Trophoblast cell (in vitro differentiated cells and primary cell): Measurements from ENCODE around the gene RAN.
"Not testable (repeated sequence)": the region's sequence is repeated elsewhere in the genome, so short reads cannot be mapped to it uniquely, and the experiment has no call there.

Experiments used
- DNase-seq, 2 donors: peaks; one replicate each; pipeline ENCODE4 v3.0.0-alpha.2; 2016
- H2AFZ ChIP-seq: 2 replicates; pipeline ENCODE4 v1.6.1; 2013; ENCODE audit warnings: low read length, moderate library complexity, mild to moderate bottlenecking; ENCODE audit not compliant: insufficient read depth, poor library complexity
- H2AK5ac ChIP-seq: 2 replicates; pipeline ENCODE4 v1.6.1; 2013; ENCODE audit warnings: mild to moderate bottlenecking, low read length
- H2BK120ac ChIP-seq: 2 replicates; pipeline ENCODE4 v1.6.1; 2013; ENCODE audit warnings: low read length, mild to moderate bottlenecking, moderate library complexity; ENCODE audit not compliant: insufficient read depth, poor library complexity
- H2BK12ac ChIP-seq: 2 replicates; pipeline ENCODE4 v1.6.1; 2013; ENCODE audit warnings: mild to moderate bottlenecking, low read length, moderate library complexity
- H2BK5ac ChIP-seq: 2 replicates; pipeline ENCODE4 v1.6.1; 2013; ENCODE audit warnings: low read length, low read depth, moderate library complexity, mild to moderate bottlenecking; ENCODE audit not compliant: poor library complexity
- H3K14ac ChIP-seq: 2 replicates; pipeline ENCODE4 v1.6.1; 2013; ENCODE audit warnings: mild to moderate bottlenecking, low read length
- H3K18ac ChIP-seq: 2 replicates; pipeline ENCODE4 v1.6.1; 2013; ENCODE audit warnings: mild to moderate bottlenecking, low read length
- H3K23ac ChIP-seq: 2 replicates; pipeline ENCODE4 v1.6.1; 2013; ENCODE audit warnings: low read length
- H3K27ac ChIP-seq: 2 replicates; pipeline ENCODE4 v1.5.1; 2013; ENCODE audit warnings: low read depth, mild to moderate bottlenecking, inconsistent platforms, low read length, moderate library complexity
- H3K27me3 ChIP-seq: 2 replicates; pipeline ENCODE4 v1.6.1; 2013; ENCODE audit warnings: inconsistent platforms, mild to moderate bottlenecking, low read length, moderate library complexity; ENCODE audit not compliant: insufficient read depth
- H3K36me3 ChIP-seq, 2 experiments: 1 replicate in 1 of 2; 2 replicates in 1 of 2; pipeline ENCODE4 v1.6.1; 2013; ENCODE audit warnings: low read length in 2 of 2, mild to moderate bottlenecking in 2 of 2, moderate library complexity in 1 of 2; ENCODE audit not compliant: insufficient read depth in 2 of 2, control insufficient read depth in 1 of 2
- H3K4ac ChIP-seq: 2 replicates; pipeline ENCODE4 v1.6.1; 2013; ENCODE audit warnings: low read depth, mild to moderate bottlenecking, low read length, moderate library complexity
- H3K4me1 ChIP-seq, 2 experiments: 1 replicate in 1 of 2; 2 replicates in 1 of 2; pipeline ENCODE4 v1.6.1; 2013; ENCODE audit warnings: low read length in 2 of 2, mild to moderate bottlenecking in 2 of 2, moderate library complexity in 1 of 2; ENCODE audit not compliant: insufficient read depth in 2 of 2, control insufficient read depth in 1 of 2
- H3K4me2 ChIP-seq: 2 replicates; pipeline ENCODE4 v1.6.1; 2013; ENCODE audit warnings: inconsistent platforms, mild to moderate bottlenecking, low read length, moderate library complexity
- H3K4me3 ChIP-seq: 2 replicates; pipeline ENCODE4 v1.5.1; 2013; ENCODE audit warnings: mild to moderate bottlenecking, low read depth, low read length, inconsistent platforms
- H3K79me1 ChIP-seq: one replicate; pipeline ENCODE4 v1.6.1; 2013; ENCODE audit warnings: low read length
- H3K79me2 ChIP-seq: 2 replicates; pipeline ENCODE4 v1.6.1; 2013; ENCODE audit warnings: low read length, mild to moderate bottlenecking; ENCODE audit not compliant: control insufficient read depth, insufficient read depth, poor library complexity
- H3K9ac ChIP-seq: 2 replicates; pipeline ENCODE4 v1.6.1; 2013; ENCODE audit warnings: mild to moderate bottlenecking, low read length
- H3K9me3 ChIP-seq: 2 replicates; pipeline ENCODE4 v1.6.1; 2013; ENCODE audit warnings: low read depth, mild to moderate bottlenecking, control low read depth, inconsistent platforms, low read length; ENCODE audit not compliant: insufficient read depth
- H4K12ac ChIP-seq: 2 replicates; pipeline ENCODE4 v1.6.1; 2013; ENCODE audit warnings: low read depth, mild to moderate bottlenecking, low read length, moderate library complexity
- H4K8ac ChIP-seq: 2 replicates; pipeline ENCODE4 v1.6.1; 2013; ENCODE audit warnings: low read depth, mild to moderate bottlenecking, low read length, moderate library complexity
- H4K91ac ChIP-seq: one replicate; pipeline ENCODE4 v1.6.1; 2013; ENCODE audit warnings: low read depth, mild to moderate bottlenecking, low read length, moderate library complexity
- WGBS: extraction: QIAGEN DNeasy Blood & Tissue Kit; methylation state at CpG from one replicate; pipeline ENCODE4 v1.1.7; 2013; ENCODE audit warnings: missing lambda C conversion rate; ENCODE audit not compliant: insufficient read length, insufficient coverage; ENCODE audit errors: extremely low coverage; 5-methylcytosine and 5-hydroxymethylcytosine counted together

Gene RAN

DNA sequence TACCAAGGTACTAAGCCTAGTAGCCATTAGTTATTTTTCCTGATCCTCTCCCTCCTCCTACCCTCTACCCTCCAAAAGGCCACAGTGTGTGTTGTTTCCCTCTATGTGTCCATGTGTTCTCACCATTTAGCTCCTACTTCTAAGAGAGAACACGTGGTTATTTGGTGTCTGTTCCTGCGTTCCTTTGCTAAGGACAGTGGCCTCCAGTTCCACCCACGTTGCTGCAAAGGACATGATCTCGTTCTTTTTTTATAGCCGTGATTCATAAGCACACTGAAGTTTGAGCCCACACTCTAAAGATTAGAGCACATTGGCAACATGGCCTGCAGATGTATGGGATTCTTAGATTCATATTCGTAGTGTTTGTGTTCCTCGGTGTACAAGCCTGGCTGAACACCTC is 24.8 kb upstream of the RAN start:
- H4K8ac ChIP-seq = no peak overlapping the region
- H3K4me3 ChIP-seq = no peak overlapping the region
- H2BK5ac ChIP-seq = no peak overlapping the region
- no peak overlapping the region for H3K14ac ChIP-seq
- no peak overlapping the region for H2BK120ac ChIP-seq
- H3K36me3 ChIP-seq = no peaks in the 10 kb centered on the region
- no peak overlapping the region for H3K18ac ChIP-seq
- peaks cover 0 to 8% of the 10 kb centered on the region in 2 experiments for H3K4me1 ChIP-seq
- no peak overlapping the region for H3K4me2 ChIP-seq
- H3K27ac ChIP-seq = no peak overlapping the region
- H3K9ac ChIP-seq = no peak overlapping the region
- H3K23ac ChIP-seq = no peak overlapping the region
- no peak overlapping the region for H3K4ac ChIP-seq
- no peaks in the 10 kb centered on the region for H3K9me3 ChIP-seq
- H3K27me3 ChIP-seq = no peaks in the 10 kb centered on the region
- H4K12ac ChIP-seq = no peak overlapping the region
- no peak overlapping the region for H2BK12ac ChIP-seq
- H2AFZ ChIP-seq = no peak overlapping the region
- no peak for DNase-seq
- no peak overlapping the region for H2AK5ac ChIP-seq
- no CpG with 5 or more reads among the region's 7 CpGs for WGBS
- H3K79me1 ChIP-seq = no peaks in the 10 kb centered on the region
- no peak overlapping the region for H4K91ac ChIP-seq
- H3K79me2 ChIP-seq = no peaks in the 10 kb centered on the region

DNA sequence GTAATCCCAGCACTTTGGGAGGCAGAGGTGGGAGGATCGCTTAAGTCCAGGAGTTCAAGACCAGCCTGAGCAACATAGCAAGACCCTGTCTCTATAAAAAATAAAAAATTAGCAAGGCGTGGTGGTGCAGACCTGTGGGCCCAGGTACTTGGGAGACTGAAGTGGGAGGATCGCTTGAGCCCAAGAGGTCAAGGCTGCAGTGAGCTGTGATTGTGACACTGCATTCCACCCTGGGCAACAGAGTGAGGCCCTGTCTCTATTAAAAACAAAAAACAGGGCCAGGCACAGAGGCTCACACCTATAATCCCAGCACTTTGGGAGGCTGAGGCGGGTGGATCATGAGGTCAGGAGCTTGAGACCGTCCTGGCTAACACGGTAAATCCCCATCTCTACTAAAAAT is 23.8 kb upstream of the RAN start:
- H3K4ac ChIP-seq, H3K79me1 ChIP-seq: not testable (repeated sequence)
- no CpG with 5 or more reads among the region's 6 CpGs for WGBS

DNA sequence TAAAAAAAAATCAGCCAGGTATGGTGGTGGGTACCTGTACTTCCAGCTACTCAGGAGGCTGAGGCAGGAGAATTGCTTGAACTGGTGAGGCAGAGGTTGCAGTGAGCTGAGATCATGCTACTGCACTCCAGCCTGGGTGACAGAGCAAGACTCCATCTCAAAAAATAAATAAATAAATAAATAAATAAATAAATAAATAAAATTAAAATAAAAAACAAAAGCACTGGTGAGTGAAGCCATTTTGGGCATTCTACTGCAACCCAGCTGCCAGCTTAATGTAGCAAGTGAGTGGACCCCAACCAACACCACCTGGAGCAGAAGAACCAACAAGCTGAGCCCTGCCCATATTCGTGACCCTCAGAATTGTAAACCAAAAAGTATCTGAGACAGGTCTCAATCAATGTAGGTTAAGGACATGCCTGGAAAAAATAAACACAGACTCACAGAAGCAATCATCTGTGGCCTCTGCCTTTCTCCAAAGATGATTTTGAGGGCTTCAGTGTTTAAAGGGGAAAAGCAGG is 23.0 kb upstream of the RAN start:
- peak overlapping the region; percentile 60 for H2BK12ac ChIP-seq
- WGBS = no CpG with 5 or more reads among the region's 1 CpG
- H4K91ac ChIP-seq = not testable (repeated sequence)

More for the DNA sequence above, 23.8 kb upstream of the RAN start:
- DNase-seq, H3K4me3 ChIP-seq, H3K36me3 ChIP-seq, H3K9ac ChIP-seq, H2AK5ac ChIP-seq, H4K12ac ChIP-seq, H3K18ac ChIP-seq, H3K9me3 ChIP-seq, H2BK12ac ChIP-seq, H2AFZ ChIP-seq, H3K14ac ChIP-seq, H3K27ac ChIP-seq, H3K4me1 ChIP-seq, H3K23ac ChIP-seq, H3K27me3 ChIP-seq, H2BK120ac ChIP-seq, H3K4me2 ChIP-seq, H2BK5ac ChIP-seq, H3K79me2 ChIP-seq, H4K91ac ChIP-seq, H4K8ac ChIP-seq: not testable (repeated sequence)

DNA sequence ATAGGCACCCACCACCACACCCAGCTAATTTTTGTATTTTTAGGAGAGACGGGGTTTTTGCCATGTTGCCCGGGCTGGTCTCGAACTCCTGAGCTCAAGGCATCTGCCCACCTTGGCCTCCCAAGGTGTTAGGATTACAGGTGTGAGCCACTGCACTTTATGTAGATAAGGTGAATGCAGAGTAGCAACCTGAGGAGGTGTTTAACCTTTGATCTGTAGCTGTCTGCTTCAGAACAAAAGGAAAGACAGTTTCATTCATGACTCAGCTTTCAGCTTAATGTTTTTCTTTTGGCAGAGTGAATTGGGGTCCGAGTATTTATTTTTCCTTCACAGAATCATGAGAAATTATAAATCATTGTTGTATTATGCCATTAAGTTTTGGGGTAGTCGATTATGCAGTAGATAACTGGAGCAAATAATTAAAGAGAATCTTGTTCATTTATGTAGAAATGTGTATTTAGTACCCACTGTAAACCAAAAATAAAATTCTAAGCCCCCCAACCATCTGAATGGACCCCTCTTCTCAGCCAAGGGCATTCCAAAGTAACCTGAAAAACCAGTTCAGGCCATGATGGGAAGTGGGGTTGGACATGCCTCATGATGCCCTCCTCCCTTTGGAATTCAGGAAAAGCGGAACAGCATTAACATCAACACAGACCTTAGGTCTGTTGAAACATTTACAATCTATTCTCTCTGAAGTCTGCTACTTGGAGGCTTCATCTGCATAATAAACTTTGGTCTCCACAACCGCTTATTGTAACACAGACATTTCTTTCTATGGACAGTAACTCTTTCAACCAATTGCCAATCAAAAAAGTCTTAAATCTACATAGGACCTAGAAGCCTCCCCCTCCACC is 22.1 kb upstream of the RAN start:
- Histone ChIP-seq H3K9me3 (no peaks in the 10 kb centered on the region), H4K12ac (no peak overlapping the region), H3K9ac (no peak overlapping the region), H2BK5ac (no peak overlapping the region), H4K91ac (no peak overlapping the region), H3K14ac (no peak overlapping the region), H4K8ac (no peak overlapping the region), H3K4me3 (no peak overlapping the region), H3K27me3 (no peaks in the 10 kb centered on the region), H2BK120ac (peak overlapping the region; percentile 11), H3K79me2 (no peaks in the 10 kb centered on the region), H3K18ac (no peak overlapping the region), H3K36me3 (no peaks in the 10 kb centered on the region), H2AFZ (no peak overlapping the region), H3K4ac (no peak overlapping the region), H2BK12ac (no peak overlapping the region), H3K27ac (peak overlapping the region; percentile 54), H3K4me2 (peak overlapping the region; percentile 57), H3K79me1 (no peaks in the 10 kb centered on the region), H3K23ac (no peak overlapping the region), H2AK5ac (no peak overlapping the region), H3K4me1 (peaks cover 0 to 8% of the 10 kb centered on the region in 2 experiments)
- DNase-seq = no peak
- no CpG with 5 or more reads among the region's 7 CpGs for whole genome bisulfite sequencing

More for the DNA sequence above, 23.0 kb upstream of the RAN start:
- H3K14ac ChIP-seq, H3K79me2 ChIP-seq, H2BK120ac ChIP-seq, H3K4me2 ChIP-seq, H3K9me3 ChIP-seq, H4K12ac ChIP-seq, H2AFZ ChIP-seq, H3K9ac ChIP-seq, H2BK5ac ChIP-seq, H3K36me3 ChIP-seq, H3K4me1 ChIP-seq, H3K79me1 ChIP-seq, H2AK5ac ChIP-seq, H3K4ac ChIP-seq, H3K23ac ChIP-seq, H3K18ac ChIP-seq, H4K8ac ChIP-seq, DNase-seq, H3K4me3 ChIP-seq, H3K27ac ChIP-seq, H3K27me3 ChIP-seq: not testable (repeated sequence)
